ENCODE measurements around the gene HS3ST3A1. TPM values are rescaled to one million over a fixed set of nuclear protein-coding genes. Genes with fewer than 3 reads are reported as not detected.
A peak's percentile ranks its signal among the peaks of the same experiment; 100 is the strongest.
"Not testable (repeated sequence)": the region's sequence is repeated elsewhere in the genome, so short reads cannot be mapped to it uniquely, and the experiment has no call there.

HS3ST3A1 gene
- total RNA-seq, 8 experiments from 2014 or later, result 2.7 to 50.7 (median 5.3) TPM

DNA sequence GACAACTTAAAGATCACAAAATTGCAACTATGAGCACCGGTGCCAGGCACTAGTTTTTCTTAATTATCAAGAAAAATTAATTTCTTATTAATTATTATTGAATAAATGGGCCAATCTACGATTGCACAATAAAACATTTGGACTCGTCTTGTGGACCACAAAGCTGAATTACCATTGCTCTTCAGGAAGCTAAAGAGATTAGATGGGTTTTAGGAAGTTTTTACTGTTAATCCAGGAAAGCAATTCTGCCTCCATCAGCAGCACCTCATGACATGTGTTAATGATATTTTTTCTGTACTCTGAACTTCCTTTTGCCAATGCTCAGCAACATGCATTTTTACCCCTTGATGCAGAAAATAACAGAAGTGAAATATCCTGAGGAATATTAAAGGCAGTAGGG, 37.9 kb downstream of the HS3ST3A1 start:
- Histone ChIP-seq H3K27ac (no peak overlapping the region), H3K4me1 (replicated peaks in 1 of 2) (peaks cover 3 to 9% of the 10 kb centered on the region in 2 donors), H3K4me3 (no peak overlapping the region)
- 45 to 100% (median 86%) methylated on average over 1 to 3 of the region's 3 CpGs; no CpG with 5 or more reads in 1 of the 10 experiments for WGBS, 10 experiments
- no peak for ATAC-seq (replicated peaks in 6 of 8)
- in situ Hi-C loops (cut with MboI; ENCODE audit: low pct_unique_long_range_greater_than_20kb in 2 of 9, low sequenced_read_pairs in 9 of 9, unreplicated experiment in 9 of 9), result no loop called here

DNA sequence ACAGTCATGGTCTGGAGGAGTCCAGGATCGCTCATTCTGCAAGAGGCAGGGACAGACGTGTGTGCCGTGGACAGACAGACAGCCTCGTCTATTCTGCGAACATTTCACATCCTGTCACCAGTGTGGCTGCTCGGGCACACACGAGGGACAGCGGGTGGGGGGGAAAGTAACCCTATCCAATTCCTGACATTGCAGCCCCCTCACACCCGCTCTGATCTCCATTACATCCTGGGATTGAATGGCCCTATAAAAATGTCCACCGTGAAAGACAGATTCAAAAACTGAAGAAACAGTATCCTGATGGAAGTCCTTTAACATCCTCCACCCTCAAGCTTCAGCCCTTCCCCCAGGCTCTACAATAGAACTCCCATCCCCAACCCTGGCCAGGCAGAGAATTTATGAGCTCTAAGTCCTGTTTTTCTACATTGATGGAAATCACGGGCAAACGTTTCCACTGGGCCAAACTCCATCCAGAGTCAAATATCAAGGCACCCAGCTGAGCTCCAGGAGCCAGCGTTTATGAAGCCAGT, 39.4 kb downstream of the HS3ST3A1 start:
- no peak overlapping the region for H3K4me3 ChIP-seq
- 36 to 75% (median 55%) methylated on average over 1 to 7 of the region's 13 CpGs; no CpG with 5 or more reads in 4 of the 10 experiments for WGBS, 10 experiments
- in situ Hi-C loops (cut with MboI; ENCODE audit: low pct_unique_long_range_greater_than_20kb in 2 of 9, low sequenced_read_pairs in 9 of 9, unreplicated experiment in 9 of 9), result no loop called here
- ATAC-seq (replicated peaks in 6 of 8), result peak in 7 of 8 experiments; percentile 15 to 100 (median 47)
- no peak overlapping the region for H3K27ac ChIP-seq
- peaks cover 0 to 12% of the 10 kb centered on the region in 2 donors for H3K4me1 ChIP-seq (replicated peaks in 1 of 2)

DNA sequence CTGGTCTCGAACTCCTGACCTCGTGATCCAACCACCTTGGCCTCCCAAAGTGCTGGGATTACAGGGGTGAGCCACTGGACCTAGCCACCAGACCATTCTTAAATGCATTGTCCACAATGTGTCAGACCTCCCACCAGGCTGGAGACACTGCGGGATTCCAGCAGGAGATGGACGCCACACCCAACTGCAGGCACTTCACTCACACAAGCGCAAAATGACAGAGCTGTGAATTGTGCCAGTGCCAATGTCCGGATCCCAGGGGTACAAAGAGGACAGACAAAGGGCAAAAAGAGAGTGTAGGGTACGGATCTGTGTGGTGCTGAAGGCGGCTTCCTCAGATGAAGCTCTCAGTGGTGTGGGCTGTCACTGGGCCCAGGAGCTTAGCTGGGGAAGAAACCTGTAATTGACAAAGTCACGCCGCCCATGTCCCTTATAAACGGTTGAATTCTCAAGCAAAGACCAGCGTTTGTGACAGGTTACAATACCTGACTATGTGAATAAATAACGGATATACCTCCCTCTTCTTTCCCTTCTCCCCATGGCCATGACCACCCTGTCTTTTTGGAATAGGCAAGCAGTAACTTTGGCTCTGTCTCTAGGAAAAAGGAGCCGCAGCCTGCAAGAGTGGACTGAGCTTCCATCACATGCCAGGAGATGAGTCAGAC, 40.0 kb downstream of the HS3ST3A1 start:
- 44 to 98% (median 94%) methylated on average over 3 to 11 of the region's 14 CpGs; no CpG with 5 or more reads in 4 of the 10 experiments for WGBS, 10 experiments
- in situ Hi-C loops (cut with MboI; ENCODE audit: low pct_unique_long_range_greater_than_20kb in 2 of 9, low sequenced_read_pairs in 9 of 9, unreplicated experiment in 9 of 9), result no loop called here
- no peak overlapping the region for H3K4me3 ChIP-seq
- ATAC-seq (replicated peaks in 6 of 8), result peak; percentile 16 to 83 (median 57)
- no peak overlapping the region for H3K27ac ChIP-seq
- peaks cover 0 to 12% of the 10 kb centered on the region in 2 donors for H3K4me1 ChIP-seq (replicated peaks in 1 of 2)

DNA sequence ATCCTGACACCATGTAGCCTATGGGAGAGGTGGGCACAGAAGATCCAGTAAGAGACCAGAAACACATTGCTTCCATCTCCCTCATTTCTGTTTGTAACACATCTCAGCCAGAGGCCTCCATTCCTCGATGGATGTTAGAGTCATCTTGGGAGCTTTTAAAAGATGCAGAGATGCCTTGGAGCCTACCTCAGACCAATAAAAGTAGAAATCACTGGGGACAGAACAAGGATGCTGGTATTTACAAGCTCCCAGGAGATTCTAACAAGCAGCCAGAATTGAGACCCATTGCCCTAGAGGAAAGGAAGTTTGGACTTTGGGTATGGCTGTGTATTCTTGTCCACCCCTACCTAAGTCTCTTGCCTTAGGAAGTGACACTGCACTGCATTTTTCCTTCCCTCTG, 40.8 kb downstream of the HS3ST3A1 start:
- no peak overlapping the region for H3K4me3 ChIP-seq
- no peak for ATAC-seq (replicated peaks in 6 of 8)
- peaks cover 0 to 12% of the 10 kb centered on the region in 2 donors for H3K4me1 ChIP-seq (replicated peaks in 1 of 2)
- in situ Hi-C loops (cut with MboI; ENCODE audit: low pct_unique_long_range_greater_than_20kb in 2 of 9, low sequenced_read_pairs in 9 of 9, unreplicated experiment in 9 of 9), result no loop called here
- H3K27ac ChIP-seq, result no peak overlapping the region
- WGBS, 10 experiments, result 40 to 100% (median 90%) methylated on average over 1 of the region's 1 CpG; no CpG with 5 or more reads in 6 of the 10 experiments

DNA sequence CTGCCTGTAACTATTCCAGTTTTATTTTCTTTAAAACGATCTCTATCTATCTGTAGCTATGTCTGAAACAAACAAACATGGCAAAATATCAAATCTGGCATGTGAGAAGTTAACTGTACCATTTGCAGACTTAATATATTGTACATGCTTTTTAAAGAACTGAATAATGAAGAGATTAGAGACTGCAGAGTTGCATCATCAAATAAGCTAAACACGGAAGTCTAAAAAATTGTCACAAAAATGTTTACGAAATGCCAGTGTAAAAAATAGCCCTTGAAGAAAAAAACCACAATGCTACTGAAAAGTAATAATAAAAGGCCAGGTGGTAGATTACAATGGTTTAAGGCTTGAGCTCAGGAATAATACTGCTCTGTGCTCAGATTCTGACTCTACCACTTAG, 43.1 kb downstream of the HS3ST3A1 start:
- H3K4me3 ChIP-seq, result no peak overlapping the region
- ATAC-seq (replicated peaks in 6 of 8), result no peak
- H3K4me1 ChIP-seq (replicated peaks in 1 of 2), result peaks cover 0 to 12% of the 10 kb centered on the region in 2 donors
- in situ Hi-C loops (cut with MboI; ENCODE audit: low pct_unique_long_range_greater_than_20kb in 2 of 9, low sequenced_read_pairs in 9 of 9, unreplicated experiment in 9 of 9), result no loop called here
- WGBS, 10 experiments, result 39 to 100% (median 80%) methylated on average over 1 to 3 of the region's 3 CpGs
- no peak overlapping the region for H3K27ac ChIP-seq

DNA sequence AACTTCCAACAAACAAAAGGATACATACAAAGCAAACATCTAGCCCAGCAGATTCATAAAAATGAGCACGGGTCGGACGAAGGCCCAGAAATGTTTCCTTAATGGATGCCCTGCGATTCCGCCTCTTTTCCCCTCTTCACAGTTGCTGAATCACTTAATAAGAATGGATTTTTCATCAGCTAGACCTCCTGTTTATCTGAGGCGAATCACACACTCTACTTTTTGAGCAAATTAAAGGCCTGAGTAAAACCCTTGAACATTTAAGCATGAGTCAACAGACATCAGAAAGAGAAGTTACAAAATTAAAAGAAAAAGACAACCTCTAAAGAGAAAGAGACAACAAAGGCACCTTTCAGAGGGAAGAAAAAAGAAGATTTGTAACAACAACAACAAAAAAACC, 44.7 kb downstream of the HS3ST3A1 start:
- in situ Hi-C loops (cut with MboI; ENCODE audit: low pct_unique_long_range_greater_than_20kb in 2 of 9, low sequenced_read_pairs in 9 of 9, unreplicated experiment in 9 of 9), result no loop called here
- no peak overlapping the region for H3K4me3 ChIP-seq
- ATAC-seq (replicated peaks in 6 of 8), result peak in 1 of 8 experiments; percentile 22
- WGBS, 10 experiments, result 52 to 100% (median 88%) methylated on average over 1 to 6 of the region's 6 CpGs; no CpG with 5 or more reads in 2 of the 10 experiments
- no peak overlapping the region for H3K27ac ChIP-seq
- H3K4me1 ChIP-seq (replicated peaks in 1 of 2), result peaks cover 0 to 7% of the 10 kb centered on the region in 2 donors

DNA sequence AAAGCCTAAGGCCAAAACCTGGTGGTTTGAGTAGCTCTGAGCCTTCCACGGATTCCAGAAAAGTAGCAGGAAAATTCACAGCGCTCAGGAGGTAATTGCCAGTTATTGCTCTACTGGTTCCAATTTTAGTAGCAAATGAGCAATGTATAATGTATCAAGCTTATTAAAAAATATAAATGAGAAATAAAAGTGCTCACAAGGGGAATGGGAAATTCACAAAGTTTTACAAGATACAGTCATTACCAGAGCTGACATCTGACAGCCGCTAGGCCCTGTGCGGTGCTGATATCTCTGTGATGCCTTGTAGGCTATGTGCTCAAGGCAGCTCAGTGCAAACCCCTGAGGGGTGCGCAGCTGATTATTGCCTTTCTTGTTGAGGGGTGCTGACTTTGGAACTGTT, 47.5 kb downstream of the HS3ST3A1 start:
- H3K27ac ChIP-seq, result no peak overlapping the region
- ATAC-seq (replicated peaks in 6 of 8), result no peak
- peaks cover 0 to 7% of the 10 kb centered on the region in 2 donors for H3K4me1 ChIP-seq (replicated peaks in 1 of 2)
- 90 to 100% (median 100%) methylated on average over 1 to 4 of the region's 5 CpGs; no CpG with 5 or more reads in 1 of the 10 experiments for WGBS, 10 experiments
- in situ Hi-C loops (cut with MboI; ENCODE audit: low pct_unique_long_range_greater_than_20kb in 2 of 9, low sequenced_read_pairs in 9 of 9, unreplicated experiment in 9 of 9), result no loop called here
- no peak overlapping the region for H3K4me3 ChIP-seq

DNA sequence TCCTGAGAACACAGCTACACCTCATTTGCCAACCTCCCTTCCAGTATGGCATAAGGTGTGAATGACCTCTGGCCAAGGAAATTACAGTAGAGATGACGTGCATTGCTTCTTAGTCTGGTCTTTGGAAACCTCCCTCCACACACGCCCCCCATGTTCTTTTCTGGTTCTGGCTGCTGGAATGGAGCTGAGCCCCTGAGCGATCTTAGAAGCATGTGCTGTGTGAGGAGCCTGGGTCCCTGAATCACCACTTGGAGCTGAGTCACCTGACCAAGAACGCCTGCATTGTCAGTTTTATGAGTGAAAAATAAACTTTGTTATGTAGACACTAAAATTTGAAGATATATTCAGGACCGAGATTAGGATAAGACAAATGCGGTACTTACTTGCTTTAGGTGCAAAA, 51.4 kb downstream of the HS3ST3A1 start:
- no peak overlapping the region for H3K4me3 ChIP-seq
- ATAC-seq (replicated peaks in 6 of 8), result no peak
- 40 to 100% (median 86%) methylated on average over 1 to 6 of the region's 6 CpGs; no CpG with 5 or more reads in 2 of the 10 experiments for WGBS, 10 experiments
- in situ Hi-C loops (cut with MboI; ENCODE audit: low pct_unique_long_range_greater_than_20kb in 2 of 9, low sequenced_read_pairs in 9 of 9, unreplicated experiment in 9 of 9), result no loop called here
- peaks cover 1 to 2% of the 10 kb centered on the region in 2 donors for H3K4me1 ChIP-seq (replicated peaks in 1 of 2)
- no peak overlapping the region for H3K27ac ChIP-seq

DNA sequence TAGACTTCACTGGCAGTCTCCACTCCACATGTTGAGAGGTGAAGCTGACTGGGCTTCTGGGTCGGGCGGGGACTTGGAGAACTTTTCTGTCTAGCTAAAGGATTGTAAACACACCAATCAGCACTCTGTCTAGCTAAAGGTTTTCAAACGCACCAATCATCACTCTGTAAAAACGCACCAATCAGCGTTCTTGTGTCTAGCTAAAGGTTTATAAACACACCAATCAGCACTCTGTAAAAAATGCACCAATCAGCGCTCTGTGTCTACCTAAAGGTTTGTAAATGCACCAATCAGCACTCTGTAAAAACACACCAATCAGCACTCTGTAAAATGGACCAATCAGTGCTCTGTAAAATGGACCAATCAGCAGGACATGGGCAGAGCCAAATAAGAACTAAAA, 53.2 kb downstream of the HS3ST3A1 start:
- ATAC-seq (replicated peaks in 6 of 8); H3K4me3 ChIP-seq; H3K27ac ChIP-seq; in situ Hi-C loops (cut with MboI; ENCODE audit: low pct_unique_long_range_greater_than_20kb in 2 of 9, low sequenced_read_pairs in 9 of 9, unreplicated experiment in 9 of 9): not testable (repeated sequence)
- H3K4me1 ChIP-seq (replicated peaks in 1 of 2), result peaks cover 15% of the 10 kb centered on the region in 2 donors
- 69 to 100% (median 98%) methylated on average over 2 to 5 of the region's 6 CpGs; no CpG with 5 or more reads in 2 of the 10 experiments for WGBS, 10 experiments

DNA sequence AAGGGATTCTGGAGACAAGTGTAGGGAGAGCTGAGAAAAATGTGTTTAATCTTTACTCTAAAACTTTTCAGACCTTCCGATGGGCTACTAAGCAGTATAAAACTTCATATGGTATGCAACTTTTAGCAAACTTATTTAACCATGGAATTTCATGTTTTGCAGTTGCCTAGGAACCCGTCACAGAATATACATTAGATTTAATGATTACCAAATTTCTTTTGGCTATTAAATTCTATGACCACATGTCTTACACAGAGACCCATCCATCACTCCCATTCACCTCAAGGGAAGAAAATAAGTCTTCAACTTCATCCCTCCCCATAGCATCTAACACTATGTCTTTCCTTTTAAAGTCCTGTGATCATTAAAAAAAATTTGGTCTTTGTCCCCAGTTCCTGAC, 54.9 kb downstream of the HS3ST3A1 start:
- Histone ChIP-seq H3K4me1 (replicated peaks in 1 of 2) (peaks cover 15% of the 10 kb centered on the region in 2 donors), H3K27ac (no peak overlapping the region), H3K4me3 (no peak overlapping the region)
- no peak for ATAC-seq (replicated peaks in 6 of 8)
- in situ Hi-C loops (cut with MboI; ENCODE audit: low pct_unique_long_range_greater_than_20kb in 2 of 9, low sequenced_read_pairs in 9 of 9, unreplicated experiment in 9 of 9), result no loop called here
- 67 to 100% (median 92%) methylated on average over 1 to 2 of the region's 2 CpGs for WGBS, 10 experiments

DNA sequence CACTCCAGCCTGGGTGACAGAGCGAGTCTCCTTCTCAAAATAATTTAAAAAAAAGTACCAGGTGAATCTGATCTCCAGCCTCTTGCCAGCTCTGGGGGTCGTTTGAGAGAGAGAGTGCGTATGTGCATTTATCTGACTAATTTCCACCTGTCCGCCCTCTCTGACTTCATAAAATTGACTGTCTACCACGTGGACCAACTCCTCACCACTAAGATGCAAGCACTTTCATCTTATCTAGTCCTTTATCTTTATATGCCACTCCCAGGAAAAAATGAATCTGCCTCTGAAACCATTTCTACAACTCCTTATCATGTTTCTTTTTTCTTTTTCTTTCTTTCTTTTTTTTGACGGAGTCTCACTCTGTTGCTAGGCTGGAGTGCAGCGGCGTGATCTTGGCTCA, 55.8 kb downstream of the HS3ST3A1 start:
- WGBS, 10 experiments, result 0 to 100% (median 67%) methylated on average over 1 to 8 of the region's 8 CpGs
- no peak overlapping the region for H3K27ac ChIP-seq
- no peak overlapping the region for H3K4me3 ChIP-seq
- no peak for ATAC-seq (replicated peaks in 6 of 8)
- peaks cover 15 to 19% of the 10 kb centered on the region in 2 donors for H3K4me1 ChIP-seq (replicated peaks in 1 of 2)
- in situ Hi-C loops (cut with MboI; ENCODE audit: low pct_unique_long_range_greater_than_20kb in 2 of 9, low sequenced_read_pairs in 9 of 9, unreplicated experiment in 9 of 9), result no loop called here

DNA sequence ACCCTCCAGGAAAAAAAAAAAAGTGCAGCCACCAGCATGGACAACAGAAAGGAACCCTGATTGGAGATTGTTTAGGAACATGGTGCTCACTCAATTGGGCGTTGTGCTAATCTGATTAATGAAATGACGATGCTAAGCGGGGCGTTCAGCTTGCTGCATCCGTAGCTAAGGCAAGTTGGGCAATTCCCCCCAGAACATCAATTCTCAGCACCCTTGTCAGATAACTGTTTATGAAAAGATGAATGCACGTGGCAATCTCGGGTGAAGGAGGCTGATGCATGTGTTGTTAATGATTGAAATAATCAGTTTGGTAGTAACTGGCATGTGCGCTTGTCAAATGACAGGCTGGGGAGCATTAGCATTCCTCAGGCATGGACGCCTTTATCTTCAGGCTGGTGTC, 57.0 kb downstream of the HS3ST3A1 start:
- peak overlapping the region in 1 of 2 donors; percentile 50 for H3K27ac ChIP-seq
- peaks cover 15 to 19% of the 10 kb centered on the region in 2 donors for H3K4me1 ChIP-seq (replicated peaks in 1 of 2)
- H3K4me3 ChIP-seq, result peak overlapping the region in 1 of 5 donors; percentile 7
- peak in 7 of 8 experiments; percentile 43 to 78 (median 66) for ATAC-seq (replicated peaks in 6 of 8)
- in situ Hi-C loops (cut with MboI; ENCODE audit: low pct_unique_long_range_greater_than_20kb in 2 of 9, low sequenced_read_pairs in 9 of 9, unreplicated experiment in 9 of 9), result no loop called here
- WGBS, 10 experiments, result 18 to 80% (median 43%) methylated on average over 1 to 8 of the region's 9 CpGs; no CpG with 5 or more reads in 3 of the 10 experiments

DNA sequence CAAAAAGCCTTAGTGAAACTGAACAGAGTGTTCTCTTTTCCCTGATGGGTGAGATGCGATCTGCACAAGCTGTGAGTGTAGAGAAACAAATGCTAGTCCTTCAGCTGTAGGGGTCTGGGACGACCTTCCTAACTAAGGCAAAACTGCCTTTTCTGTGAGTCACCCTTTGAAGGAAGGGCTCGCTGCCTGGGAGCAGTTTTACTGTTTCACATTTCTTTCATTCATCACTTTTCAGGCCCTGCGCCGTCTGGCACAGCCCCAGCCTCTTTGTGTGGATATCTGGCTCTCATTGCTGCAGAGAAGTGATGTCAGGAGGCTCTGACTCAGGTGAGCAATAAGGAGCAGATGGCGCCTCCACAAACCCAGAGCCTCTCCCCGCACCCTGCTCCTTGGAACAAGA, 57.4 kb downstream of the HS3ST3A1 start:
- Histone ChIP-seq H3K4me1 (replicated peaks in 1 of 2) (peaks cover 15 to 19% of the 10 kb centered on the region in 2 donors), H3K4me3 (peak overlapping the region in 1 of 5 donors; percentile 7), H3K27ac (peak overlapping the region in 1 of 2 donors; percentile 1)
- WGBS, 10 experiments, result 7 to 60% (median 30%) methylated on average over 1 to 7 of the region's 7 CpGs; no CpG with 5 or more reads in 1 of the 10 experiments
- in situ Hi-C loops (cut with MboI; ENCODE audit: low pct_unique_long_range_greater_than_20kb in 2 of 9, low sequenced_read_pairs in 9 of 9, unreplicated experiment in 9 of 9), result no loop called here
- peak in 7 of 8 experiments; percentile 79 to 96 (median 95) for ATAC-seq (replicated peaks in 6 of 8)
